K562 (cell line): ENCODE measurements around the gene ENOX2. TPM values are rescaled to one million over a fixed set of nuclear protein-coding genes. Genes with fewer than 3 reads are reported as not detected.
A peak's percentile ranks its signal among the peaks of the same experiment; 100 is the strongest.

Experiments
- ARID4B ChIP-seq: sonication (generic); formaldehyde crosslinking; IDR thresholded peaks from 2 replicates; pipeline ENCODE4 v1.8.0; 2022; ENCODE audit warnings: mild to moderate bottlenecking, missing genetic modification reagents
- ATF1 ChIP-seq, 2 experiments: fragments of 450-650 bp in 1 of 2; IDR thresholded peaks; 2 replicates each; pipeline ENCODE4 v1.6.1; 2016; ENCODE audit warnings: missing compliant biosample characterization in 1 of 2, missing genetic modification characterization in 1 of 2
- BRF1 ChIP-seq: IDR thresholded peaks from 3 replicates; pipeline ENCODE4 v1.6.1; 2011; ENCODE audit warnings: borderline replicate concordance, mild to moderate bottlenecking; ENCODE audit not compliant: insufficient read length; ENCODE audit errors: extremely low read depth
- CHCHD3 ChIP-seq: fragments of 250-450 bp; sonication (Bioruptor Pico); IDR thresholded peaks from 2 replicates; pipeline ENCODE4 v2.1.2; 2022; ENCODE audit warnings: mild to moderate bottlenecking
- DDX20 ChIP-seq: fragments of 450-650 bp; IDR thresholded peaks from 2 replicates; pipeline ENCODE4 v1.6.1; 2016; ENCODE audit warnings: missing genetic modification characterization, low read depth, mild to moderate bottlenecking, missing compliant biosample characterization, moderate library complexity
- GABPB2 ChIP-seq: fragments of 250-450 bp; sonication (Bioruptor Pico); conservative IDR thresholded peaks from 2 replicates; pipeline ENCODE4 v1.5.1; 2021; ENCODE audit warnings: mild to moderate bottlenecking
- KDM2B ChIP-seq: fragments of 250-450 bp; sonication (Bioruptor Pico); IDR thresholded peaks from 2 replicates; pipeline ENCODE4 v1.8.0; 2021; ENCODE audit warnings: mild to moderate bottlenecking, moderate library complexity
- PURB ChIP-seq: sonication (generic); formaldehyde crosslinking; IDR thresholded peaks from 2 replicates; pipeline ENCODE4 v1.9.0; 2021; ENCODE audit warnings: low read depth, mild to moderate bottlenecking, missing genetic modification reagents
- TCF7L2 ChIP-seq: fragments of 150-350 bp; IDR thresholded peaks from 2 replicates; pipeline ENCODE4 v1.6.1; 2016; ENCODE audit warnings: low read depth, mild to moderate bottlenecking, low read length, moderate library complexity
- ZC3H4 ChIP-seq: sonication (generic); formaldehyde crosslinking; IDR thresholded peaks from 2 replicates; pipeline ENCODE4 v1.9.0; 2021; ENCODE audit warnings: missing genetic modification reagents, borderline replicate concordance
- ZNF316 ChIP-seq: fragments of 450-650 bp; IDR thresholded peaks from 2 replicates; pipeline ENCODE4 v1.6.1; 2016
- ZNF785 ChIP-seq: fragments of 250-450 bp; sonication (Bioruptor Pico); IDR thresholded peaks from 2 replicates; pipeline ENCODE4 v1.4.0; 2020; ENCODE audit warnings: mild to moderate bottlenecking
- ZNF830 ChIP-seq: fragments of 250-450 bp; sonication (Bioruptor Pico); IDR thresholded peaks from 2 replicates; pipeline ENCODE4 v1.5.0; 2021; ENCODE audit warnings: mild to moderate bottlenecking
- polyA plus RNA-seq, 8 experiments: library from polyadenylated mRNA; depleted of rRNA in 4 of 8; stranded (reverse) in 5 of 8; unstranded in 3 of 8; fragments of >200 nt; fragmentation: Nextera tagmentation in 2 of 8; fragmentation: Illumina TruSeq in 1 of 8; extraction: Ambion mirVana in 2 of 8; extraction: Trizol in 1 of 8; gene quantifications; 2 replicates each; pipeline versions ENCODE4 v1.2.1 to v1.2.3, GENCODE V29; 2011 to 2014; ENCODE audit warnings: inconsistent platforms in 1 of 8, missing spikeins in 1 of 8
- total RNA-seq, 7 experiments: library from RNA; depleted of rRNA in 6 of 7; stranded (reverse); fragments of >200 nt in 6 of 7; fragmentation: Illumina TruSeq in 2 of 7; extraction: Trizol in 2 of 7; gene quantifications; 2 replicates each; pipeline versions ENCODE4 v1.2.1 to v1.2.3, GENCODE V29; 2011 to 2021; ENCODE audit warnings: low replicate concordance in 1 of 7
- TF ChIP-seq, protein P1 (sequence below): fragments of 250-450 bp; sonication (Bioruptor Pico); IDR thresholded peaks from 2 replicates; pipeline ENCODE4 v1.4.0; 2020
- TF ChIP-seq, protein P2 (sequence below): fragments of 250-450 bp; sonication (Bioruptor Pico); IDR thresholded peaks from 2 replicates; pipeline ENCODE4 v1.5.0; 2021
- TF ChIP-seq, protein P3 (sequence below): sonication (generic); formaldehyde crosslinking; IDR thresholded peaks from 2 replicates; pipeline ENCODE4 v1.8.0; 2022; ENCODE audit warnings: mild to moderate bottlenecking, missing genetic modification reagents
- TF ChIP-seq, protein P4 (sequence below): fragments of 450-650 bp; IDR thresholded peaks from 2 replicates; pipeline ENCODE4 v1.6.1; 2016; ENCODE audit warnings: antibody characterized with exemption

ENOX2 gene
- total and polyA plus RNA-seq, 9 of the 15 experiments (the other 6 are each of a cell fraction or from before 2014, with no cell fraction given), result 6.1 to 24.0 (median 13.8) TPM

DNA sequence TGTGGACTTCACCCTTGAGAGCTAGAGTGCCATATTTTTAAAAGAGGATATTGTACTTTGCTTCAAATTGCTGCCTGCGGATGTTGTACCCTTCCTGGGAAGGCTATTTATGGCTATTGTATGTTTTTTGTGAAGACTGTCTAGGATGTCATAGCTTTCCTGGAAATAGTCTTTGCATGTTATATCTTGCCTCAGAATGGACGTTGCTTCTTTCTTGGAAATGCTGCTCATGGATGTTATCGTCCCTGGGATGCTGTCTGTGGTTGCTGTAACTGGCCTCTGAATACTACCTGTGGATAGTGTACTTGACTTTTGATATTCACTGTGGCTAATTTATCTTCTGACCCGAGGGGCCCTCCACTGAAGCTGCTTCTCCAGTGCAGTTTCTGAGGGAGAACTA is 146.8 kb downstream of the ENOX2 start (continued):
- TF ChIP-seq, protein P1, sequence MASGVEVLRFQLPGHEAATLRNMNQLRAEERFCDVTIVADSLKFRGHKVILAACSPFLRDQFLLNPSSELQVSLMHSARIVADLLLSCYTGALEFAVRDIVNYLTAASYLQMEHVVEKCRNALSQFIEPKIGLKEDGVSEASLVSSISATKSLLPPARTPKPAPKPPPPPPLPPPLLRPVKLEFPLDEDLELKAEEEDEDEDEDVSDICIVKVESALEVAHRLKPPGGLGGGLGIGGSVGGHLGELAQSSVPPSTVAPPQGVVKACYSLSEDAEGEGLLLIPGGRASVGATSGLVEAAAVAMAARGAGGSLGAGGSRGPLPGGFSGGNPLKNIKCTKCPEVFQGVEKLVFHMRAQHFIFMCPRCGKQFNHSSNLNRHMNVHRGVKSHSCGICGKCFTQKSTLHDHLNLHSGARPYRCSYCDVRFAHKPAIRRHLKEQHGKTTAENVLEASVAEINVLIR (CRISPR knock-in tag), result no peak
- TF ChIP-seq ZNF830 (no peak), ZC3H4 (CRISPR knock-in tag) (no peak), ATF1 (CRISPR knock-in tag; IDR thresholded peaks at IDR 0.05) (no peak), ATF1 (tag; IDR thresholded peaks at IDR 0.05) (peak; percentile 63), TCF7L2 (no peak), CHCHD3 (CRISPR knock-in tag) (no peak), BRF1 (no peak), ZNF785 (CRISPR knock-in tag) (no peak), KDM2B (CRISPR knock-in tag) (no peak), PURB (CRISPR knock-in tag) (no peak), DDX20 (tag) (no peak), GABPB2 (CRISPR knock-in tag) (no peak), ARID4B (CRISPR knock-in tag) (no peak), ZNF316 (no peak)
- TF ChIP-seq, protein P2, sequence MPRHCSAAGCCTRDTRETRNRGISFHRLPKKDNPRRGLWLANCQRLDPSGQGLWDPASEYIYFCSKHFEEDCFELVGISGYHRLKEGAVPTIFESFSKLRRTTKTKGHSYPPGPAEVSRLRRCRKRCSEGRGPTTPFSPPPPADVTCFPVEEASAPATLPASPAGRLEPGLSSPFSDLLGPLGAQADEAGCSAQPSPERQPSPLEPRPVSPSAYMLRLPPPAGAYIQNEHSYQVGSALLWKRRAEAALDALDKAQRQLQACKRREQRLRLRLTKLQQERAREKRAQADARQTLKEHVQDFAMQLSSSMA (CRISPR knock-in tag), result no peak
- TF ChIP-seq, protein P3, sequence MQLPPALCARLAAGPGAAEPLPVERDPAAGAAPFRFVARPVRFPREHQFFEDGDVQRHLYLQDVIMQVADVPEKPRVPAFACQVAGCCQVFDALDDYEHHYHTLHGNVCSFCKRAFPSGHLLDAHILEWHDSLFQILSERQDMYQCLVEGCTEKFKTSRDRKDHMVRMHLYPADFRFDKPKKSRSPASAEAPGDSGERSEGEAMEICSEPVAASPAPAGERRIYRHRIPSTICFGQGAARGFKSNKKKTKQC (CRISPR knock-in tag), result no peak
- TF ChIP-seq, protein P4, sequence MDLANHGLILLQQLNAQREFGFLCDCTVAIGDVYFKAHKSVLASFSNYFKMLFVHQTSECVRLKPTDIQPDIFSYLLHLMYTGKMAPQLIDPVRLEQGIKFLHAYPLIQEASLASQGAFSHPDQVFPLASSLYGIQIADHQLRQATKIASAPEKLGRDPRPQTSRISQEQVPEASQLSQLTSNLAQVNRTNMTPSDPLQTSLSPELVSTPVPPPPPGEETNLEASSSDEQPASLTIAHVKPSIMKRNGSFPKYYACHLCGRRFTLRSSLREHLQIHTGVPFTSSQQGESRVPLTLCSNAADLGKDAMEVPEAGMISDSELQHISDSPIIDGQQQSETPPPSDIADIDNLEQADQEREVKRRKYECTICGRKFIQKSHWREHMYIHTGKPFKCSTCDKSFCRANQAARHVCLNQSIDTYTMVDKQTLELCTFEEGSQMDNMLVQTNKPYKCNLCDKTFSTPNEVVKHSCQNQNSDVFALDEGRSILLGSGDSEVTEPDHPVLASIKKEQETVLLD, result no peak
